BLaER1 treated with 17β-estradiol and CSF1 and Interleukin-3, amounts not matched to agents 10 nM and 100 nM (cell line): ENCODE measurements around the gene ETV3.
A peak's percentile ranks its signal among the peaks of the same experiment; 100 is the strongest.

Experiments used
- H3K27ac ChIP-seq, 11 experiments: shearing (Covaris generic); formaldehyde crosslinking; 2 replicates each; pipeline ENCODE4 v1.8.1; 2022
- H3K27me3 ChIP-seq, 11 experiments: shearing (Covaris generic); formaldehyde crosslinking; 2 replicates each; pipeline ENCODE4 v1.8.1; 2022
- H3K36me3 ChIP-seq, 11 experiments: shearing (Covaris generic); formaldehyde crosslinking; 2 replicates each; pipeline ENCODE4 v1.8.1; 2022
- H3K4me1 ChIP-seq, 10 experiments: shearing (Covaris generic); formaldehyde crosslinking; 2 replicates each; pipeline ENCODE4 v1.8.1; 2022
- H3K4me2 ChIP-seq, 11 experiments: shearing (Covaris generic); formaldehyde crosslinking; 2 replicates each; pipeline ENCODE4 v1.8.1; 2022
- H3K4me3 ChIP-seq, 10 experiments: shearing (Covaris generic); formaldehyde crosslinking; 2 replicates each; pipeline ENCODE4 v1.8.1; 2022
- H3K9ac ChIP-seq, 11 experiments: shearing (Covaris generic); formaldehyde crosslinking; 2 replicates each; pipeline ENCODE4 v1.8.1; 2022
- H3K9me3 ChIP-seq, 11 experiments: shearing (Covaris generic); formaldehyde crosslinking; replicated peaks in 1 of 11; 2 replicates each; pipeline ENCODE4 v1.8.1; 2022
- H4K20me1 ChIP-seq, 11 experiments: shearing (Covaris generic); formaldehyde crosslinking; 2 replicates each; pipeline ENCODE4 v1.8.1; 2022
- Cebpa-rat ChIP-seq, 11 experiments: shearing (Covaris generic); IDR thresholded peaks; 2 replicates each; pipeline ENCODE4 v1.8.1; 2022

The ETV3 gene

GRCh38 chr1:157132111-157132510, 6.1 kb downstream of the ETV3 start:
- Histone ChIP-seq H3K27ac (no peak overlapping the region), H4K20me1 (peaks cover 36 to 93% (median 73%) of the 10 kb centered on the region in 11 experiments), H3K4me1 (peaks cover 38 to 50% (median 45%) of the 10 kb centered on the region in 10 experiments), H3K36me3 (peaks cover 89 to 94% (median 92%) of the 10 kb centered on the region in 11 experiments), H3K9me3 (no peaks in the 10 kb centered on the region), H3K27me3 (no peaks in the 10 kb centered on the region), H3K9ac (no peak overlapping the region), H3K4me3 (no peak overlapping the region), H3K4me2 (no peak overlapping the region)
- TF ChIP-seq Cebpa-rat (IDR thresholded peaks at IDR 0.05), result no peak

- no peak overlapping the region for H3K4me3 ChIP-seq
- no peak overlapping the region for H3K4me2 ChIP-seq
- peaks cover 29 to 41% (median 36%) of the 10 kb centered on the region in 10 experiments for H3K4me1 ChIP-seq
- H3K27me3 ChIP-seq, result no peaks in the 10 kb centered on the region
- H3K9me3 ChIP-seq, result no peaks in the 10 kb centered on the region
- TF ChIP-seq Cebpa-rat (IDR thresholded peaks at IDR 0.05), result no peak
- H3K36me3 ChIP-seq, result peaks cover 97 to 100% (median 100%) of the 10 kb centered on the region in 11 experiments
- peaks cover 32 to 93% (median 70%) of the 10 kb centered on the region in 11 experiments for H4K20me1 ChIP-seq
- no peak overlapping the region for H3K27ac ChIP-seq
- H3K9ac ChIP-seq, result no peak overlapping the region
Measured at GRCh38 chr1:157131281-157131680, 6.9 kb downstream of the ETV3 start.

- H3K27me3 ChIP-seq, result no peaks in the 10 kb centered on the region
- H3K4me2 ChIP-seq, result peak overlapping the region in 5 of 11 experiments; percentile 10 to 33 (median 15); a peak in 5 of 22 replicates
- H3K4me1 ChIP-seq, result peaks cover 0 to 20% (median 12%) of the 10 kb centered on the region in 10 experiments; a peak in 15 of 20 replicates
- H3K9ac ChIP-seq, result no peak overlapping the region
- peaks cover 38 to 89% (median 60%) of the 10 kb centered on the region in 11 experiments for H4K20me1 ChIP-seq
- H3K36me3 ChIP-seq, result peaks cover 76 to 98% (median 83%) of the 10 kb centered on the region in 11 experiments
- no peaks in the 10 kb centered on the region for H3K9me3 ChIP-seq
- no peak for TF ChIP-seq Cebpa-rat (IDR thresholded peaks at IDR 0.05)
- H3K27ac ChIP-seq, result no peak overlapping the region
- no peak overlapping the region for H3K4me3 ChIP-seq
Measured at GRCh38 chr1:157124855-157125254, 13.3 kb downstream of the ETV3 start.

GRCh38 chr1:157119448-157119847, 18.7 kb downstream of the ETV3 start:
- H3K9ac ChIP-seq, result no peak overlapping the region
- H3K27ac ChIP-seq, result no peak overlapping the region
- no peaks in the 10 kb centered on the region for H3K9me3 ChIP-seq
- TF ChIP-seq Cebpa-rat (IDR thresholded peaks at IDR 0.05), result no peak
- H3K27me3 ChIP-seq, result no peaks in the 10 kb centered on the region
- no peak overlapping the region for H3K4me3 ChIP-seq
- peaks cover 23 to 44% (median 31%) of the 10 kb centered on the region in 11 experiments for H3K36me3 ChIP-seq
- peaks cover 13 to 26% (median 16%) of the 10 kb centered on the region in 10 experiments for H3K4me1 ChIP-seq
- H4K20me1 ChIP-seq, result peaks cover 26 to 53% (median 41%) of the 10 kb centered on the region in 11 experiments
- H3K4me2 ChIP-seq, result no peak overlapping the region

- no peak overlapping the region for H3K9ac ChIP-seq
- no peak overlapping the region for H3K27ac ChIP-seq
- H3K27me3 ChIP-seq, result no peaks in the 10 kb centered on the region
- H3K4me3 ChIP-seq, result no peak overlapping the region
- peaks cover 13 to 23% (median 15%) of the 10 kb centered on the region in 10 experiments for H3K4me1 ChIP-seq
- H3K36me3 ChIP-seq, result peaks cover 19 to 39% (median 27%) of the 10 kb centered on the region in 11 experiments
- peaks cover 21 to 48% (median 37%) of the 10 kb centered on the region in 11 experiments for H4K20me1 ChIP-seq
- no peak for TF ChIP-seq Cebpa-rat (IDR thresholded peaks at IDR 0.05)
- no peak overlapping the region for H3K4me2 ChIP-seq
- no peaks in the 10 kb centered on the region for H3K9me3 ChIP-seq
Measured at GRCh38 chr1:157119008-157119407, 19.2 kb downstream of the ETV3 start.

GRCh38 chr1:157117527-157118057, 20.6 kb downstream of the ETV3 start:
- Histone ChIP-seq H4K20me1 (peaks cover 8 to 43% (median 22%) of the 10 kb centered on the region in 11 experiments), H3K27me3 (no peaks in the 10 kb centered on the region), H3K4me1 (peaks cover 22 to 29% (median 25%) of the 10 kb centered on the region in 10 experiments), H3K4me2 (peak overlapping the region; percentile 1 to 55 (median 37); a peak in 14 of 22 replicates), H3K9me3 (no peaks in the 10 kb centered on the region), H3K27ac (no peak overlapping the region), H3K36me3 (peaks cover 4 to 25% (median 13%) of the 10 kb centered on the region in 11 experiments), H3K9ac (0 out of 22 replicates have a peak overlapping the region, but pooled peaks of 1 of the 11 experiments have one; percentile 7), H3K4me3 (no peak overlapping the region)
- TF ChIP-seq Cebpa-rat (IDR thresholded peaks at IDR 0.05), result no peak

- TF ChIP-seq Cebpa-rat (IDR thresholded peaks at IDR 0.05), result no peak
- Histone ChIP-seq H3K4me3 (no peak overlapping the region), H3K27ac (no peak overlapping the region), H3K9me3 (no peaks in the 10 kb centered on the region), H3K27me3 (no peaks in the 10 kb centered on the region), H3K36me3 (peaks cover 0 to 16% (median 4%) of the 10 kb centered on the region in 11 experiments; a peak in 9 of 22 replicates), H3K4me1 (peaks cover 22 to 33% (median 27%) of the 10 kb centered on the region in 10 experiments), H3K4me2 (no peak overlapping the region), H3K9ac (no peak overlapping the region), H4K20me1 (peaks cover 0 to 34% (median 14%) of the 10 kb centered on the region in 11 experiments; a peak in 19 of 22 replicates)
Measured at GRCh38 chr1:157116737-157117103, 21.5 kb downstream of the ETV3 start.

GRCh38 chr1:157115851-157116736, 22.1 kb downstream of the ETV3 start:
- H4K20me1 ChIP-seq, result peaks cover 0 to 32% (median 7%) of the 10 kb centered on the region in 11 experiments; a peak in 12 of 22 replicates
- no peak overlapping the region for H3K4me2 ChIP-seq
- no peaks in the 10 kb centered on the region for H3K9me3 ChIP-seq
- H3K27ac ChIP-seq, result no peak overlapping the region
- H3K36me3 ChIP-seq, result peaks cover 0 to 12% (median 0%) of the 10 kb centered on the region in 11 experiments; a peak in 2 of 22 replicates
- peaks cover 24 to 39% (median 30%) of the 10 kb centered on the region in 10 experiments for H3K4me1 ChIP-seq
- H3K4me3 ChIP-seq, result no peak overlapping the region
- no peak overlapping the region for H3K9ac ChIP-seq
- no peak for TF ChIP-seq Cebpa-rat (IDR thresholded peaks at IDR 0.05)
- H3K27me3 ChIP-seq, result no peaks in the 10 kb centered on the region

- H3K4me2 ChIP-seq, result no peak overlapping the region
Measured at GRCh38 chr1:157115429-157115838, 22.8 kb downstream of the ETV3 start.

More at GRCh38 chr1:157115429-157115838, 22.8 kb downstream of the ETV3 start:
- no peak overlapping the region for H3K27ac ChIP-seq
- H3K4me3 ChIP-seq, result no peak overlapping the region
- H3K9ac ChIP-seq, result no peak overlapping the region
- H4K20me1 ChIP-seq, result peaks cover 0 to 27% (median under 1%) of the 10 kb centered on the region in 11 experiments; a peak in 10 of 22 replicates
- no peaks in the 10 kb centered on the region for H3K27me3 ChIP-seq
- H3K36me3 ChIP-seq, result peaks cover 0 to 11% (median 0%) of the 10 kb centered on the region in 11 experiments; a peak in 1 of 22 replicates
- no peak for TF ChIP-seq Cebpa-rat (IDR thresholded peaks at IDR 0.05)
- H3K4me1 ChIP-seq, result peaks cover 30 to 46% (median 36%) of the 10 kb centered on the region in 10 experiments
- no peaks in the 10 kb centered on the region for H3K9me3 ChIP-seq
